ENCODE results near the gene C5orf22.
"Not testable (repeated sequence)": the region's sequence is repeated elsewhere in the genome, so short reads cannot be mapped to it uniquely, and the experiment has no call there.

Gene C5orf22

GRCh38 chr5:31573494-31574142 is 41.5 kb downstream of the C5orf22 start:
- Mint-ChIP-seq H3K9me3 (no peaks in the 10 kb centered on the region), H3K4me3 (no peak overlapping the region), H3K27ac (no peak overlapping the region), H3K27me3 (peaks cover 11% of the 10 kb centered on the region), H3K4me1 (ENCODE audit: low read depth) (peaks cover 2% of the 10 kb centered on the region), H3K36me3 (ENCODE audit: low read depth) (no peaks in the 10 kb centered on the region)
- no peak for DNase-seq

- H3K27me3 Mint-ChIP-seq = peaks cover 11% of the 10 kb centered on the region
- no peak overlapping the region for H3K27ac Mint-ChIP-seq
- no peak for DNase-seq
- peaks cover 2% of the 10 kb centered on the region for H3K4me1 Mint-ChIP-seq (ENCODE audit: low read depth)
- no peaks in the 10 kb centered on the region for H3K9me3 Mint-ChIP-seq
- no peak overlapping the region for H3K4me3 Mint-ChIP-seq
- no peaks in the 10 kb centered on the region for H3K36me3 Mint-ChIP-seq (ENCODE audit: low read depth)
Observed at GRCh38 chr5:31574772-31575171, 42.7 kb downstream of the C5orf22 start.

GRCh38 chr5:31577438-31577837 is 45.3 kb downstream of the C5orf22 start:
- no peak overlapping the region for H3K4me3 Mint-ChIP-seq

GRCh38 chr5:31579558-31579957 is 47.5 kb downstream of the C5orf22 start:
- Mint-ChIP-seq H3K27ac (no peak overlapping the region), H3K27me3 (peaks cover 19% of the 10 kb centered on the region), H3K4me1 (ENCODE audit: low read depth) (peaks cover 2% of the 10 kb centered on the region), H3K4me3 (no peak overlapping the region), H3K36me3 (ENCODE audit: low read depth) (no peaks in the 10 kb centered on the region), H3K9me3 (no peaks in the 10 kb centered on the region)
- DNase-seq = no peak

More at GRCh38 chr5:31577438-31577837, 45.3 kb downstream of the C5orf22 start:
- no peak overlapping the region for H3K27ac Mint-ChIP-seq
- H3K4me1 Mint-ChIP-seq (ENCODE audit: low read depth) = peaks cover 2% of the 10 kb centered on the region
- H3K9me3 Mint-ChIP-seq = no peaks in the 10 kb centered on the region
- H3K27me3 Mint-ChIP-seq = peaks cover 19% of the 10 kb centered on the region
- H3K36me3 Mint-ChIP-seq (ENCODE audit: low read depth) = no peaks in the 10 kb centered on the region
- no peak for DNase-seq

- Mint-ChIP-seq H3K9me3 (no peaks in the 10 kb centered on the region), H3K4me1 (ENCODE audit: low read depth) (no peaks in the 10 kb centered on the region), H3K27me3 (peaks cover 16% of the 10 kb centered on the region), H3K4me3 (no peak overlapping the region), H3K36me3 (ENCODE audit: low read depth) (no peaks in the 10 kb centered on the region), H3K27ac (no peak overlapping the region)
- no peak for DNase-seq
Observed at GRCh38 chr5:31581498-31582099, 49.5 kb downstream of the C5orf22 start.

GRCh38 chr5:31583129-31583528 is 51.0 kb downstream of the C5orf22 start:
- H3K9me3 Mint-ChIP-seq = no peaks in the 10 kb centered on the region
- no peak for DNase-seq
- no peak overlapping the region for H3K27ac Mint-ChIP-seq
- no peaks in the 10 kb centered on the region for H3K4me1 Mint-ChIP-seq (ENCODE audit: low read depth)
- no peaks in the 10 kb centered on the region for H3K36me3 Mint-ChIP-seq (ENCODE audit: low read depth)
- peaks cover 14% of the 10 kb centered on the region for H3K27me3 Mint-ChIP-seq
- no peak overlapping the region for H3K4me3 Mint-ChIP-seq

- DNase-seq = no peak
- no peaks in the 10 kb centered on the region for H3K36me3 Mint-ChIP-seq (ENCODE audit: low read depth)
- H3K9me3 Mint-ChIP-seq = no peaks in the 10 kb centered on the region
- H3K4me1 Mint-ChIP-seq (ENCODE audit: low read depth) = no peaks in the 10 kb centered on the region
- H3K27me3 Mint-ChIP-seq = peaks cover 14% of the 10 kb centered on the region
- H3K4me3 Mint-ChIP-seq = no peak overlapping the region
- H3K27ac Mint-ChIP-seq = no peak overlapping the region
Observed at GRCh38 chr5:31585166-31585894, 53.2 kb downstream of the C5orf22 start.

- Mint-ChIP-seq H3K27ac (no peak overlapping the region), H3K27me3 (peaks cover 14% of the 10 kb centered on the region), H3K9me3 (no peaks in the 10 kb centered on the region), H3K4me3 (no peak overlapping the region), H3K4me1 (ENCODE audit: low read depth) (no peaks in the 10 kb centered on the region), H3K36me3 (ENCODE audit: low read depth) (no peaks in the 10 kb centered on the region)
- DNase-seq = no peak
Observed at GRCh38 chr5:31585895-31586270, 53.8 kb downstream of the C5orf22 start.

- Mint-ChIP-seq H3K4me3 (no peak overlapping the region), H3K27ac (no peak overlapping the region), H3K4me1 (ENCODE audit: low read depth) (no peaks in the 10 kb centered on the region), H3K36me3 (ENCODE audit: low read depth) (no peaks in the 10 kb centered on the region), H3K9me3 (no peaks in the 10 kb centered on the region), H3K27me3 (peaks cover 5% of the 10 kb centered on the region)
- no peak for DNase-seq
Observed at GRCh38 chr5:31587546-31587945, 55.4 kb downstream of the C5orf22 start.

GRCh38 chr5:31593665-31594064 is 61.6 kb downstream of the C5orf22 start:
- Mint-ChIP-seq H3K27me3 (peaks cover 15% of the 10 kb centered on the region), H3K36me3 (ENCODE audit: low read depth) (no peaks in the 10 kb centered on the region), H3K9me3 (no peaks in the 10 kb centered on the region), H3K4me3 (no peak overlapping the region), H3K4me1 (ENCODE audit: low read depth) (no peaks in the 10 kb centered on the region), H3K27ac (no peak overlapping the region)
- DNase-seq = no peak

GRCh38 chr5:31596354-31596753 is 64.3 kb downstream of the C5orf22 start:
- H3K27me3 Mint-ChIP-seq = peaks cover 26% of the 10 kb centered on the region
- DNase-seq = no peak
- no peaks in the 10 kb centered on the region for H3K36me3 Mint-ChIP-seq (ENCODE audit: low read depth)
- no peak overlapping the region for H3K4me3 Mint-ChIP-seq
- no peaks in the 10 kb centered on the region for H3K9me3 Mint-ChIP-seq
- H3K27ac Mint-ChIP-seq = no peak overlapping the region
- H3K4me1 Mint-ChIP-seq (ENCODE audit: low read depth) = no peaks in the 10 kb centered on the region

- DNase-seq = no peak
- H3K27me3 Mint-ChIP-seq = peaks cover 30% of the 10 kb centered on the region
- no peaks in the 10 kb centered on the region for H3K36me3 Mint-ChIP-seq (ENCODE audit: low read depth)
- H3K4me1 Mint-ChIP-seq (ENCODE audit: low read depth) = no peaks in the 10 kb centered on the region
- no peak overlapping the region for H3K4me3 Mint-ChIP-seq
- H3K27ac Mint-ChIP-seq = no peak overlapping the region
- H3K9me3 Mint-ChIP-seq = no peaks in the 10 kb centered on the region
Observed at GRCh38 chr5:31598640-31599611, 66.8 kb downstream of the C5orf22 start.

GRCh38 chr5:31602305-31602704 is 70.2 kb downstream of the C5orf22 start:
- H3K27me3 Mint-ChIP-seq = peaks cover 19% of the 10 kb centered on the region
- not testable (repeated sequence) for H3K9me3 Mint-ChIP-seq; H3K4me1 Mint-ChIP-seq (ENCODE audit: low read depth); H3K4me3 Mint-ChIP-seq; DNase-seq; H3K27ac Mint-ChIP-seq; H3K36me3 Mint-ChIP-seq (ENCODE audit: low read depth)

GRCh38 chr5:31604240-31604639 is 72.1 kb downstream of the C5orf22 start:
- Mint-ChIP-seq H3K27me3 (peaks cover 16% of the 10 kb centered on the region), H3K4me3 (no peak overlapping the region), H3K36me3 (ENCODE audit: low read depth) (no peaks in the 10 kb centered on the region), H3K9me3 (no peaks in the 10 kb centered on the region), H3K4me1 (ENCODE audit: low read depth) (no peaks in the 10 kb centered on the region), H3K27ac (no peak overlapping the region)
- DNase-seq = no peak
